Thyroid gland (tissue), 4 donors: ENCODE measurements around the gene TNFAIP8.

ENCODE experiments used
- CTCF ChIP-seq, 6 experiments: fragments of 200-600 bp in 3 of 6; fragments of 450-650 bp in 3 of 6; sonication (generic) in 3 of 6; IDR thresholded peaks; one replicate each; pipeline ENCODE4 v1.5.1; 2016 to 2019; ENCODE audit warnings: antibody characterized with exemption in 6 of 6, mild to moderate bottlenecking in 2 of 6, inconsistent platforms in 1 of 6, moderate library complexity in 1 of 6
- POLR2A ChIP-seq, 2 donors: fragments of 450-650 bp; IDR thresholded peaks; one replicate each; pipeline ENCODE4 v1.6.1; 2017; ENCODE audit warnings: antibody characterized with exemption in 2 of 2, mild to moderate bottlenecking in 2 of 2, moderate library complexity in 1 of 2

- no peak for TF ChIP-seq CTCF (IDR thresholded peaks at IDR 0.05)
- TF ChIP-seq POLR2A (IDR thresholded peaks at IDR 0.05), result no peak
Observed at GRCh38 chr5:119382169-119382568, 26.4 kb downstream of the TNFAIP8 start.
